ENCODE measurements around the gene MMP28.

The MMP28 gene

DNA sequence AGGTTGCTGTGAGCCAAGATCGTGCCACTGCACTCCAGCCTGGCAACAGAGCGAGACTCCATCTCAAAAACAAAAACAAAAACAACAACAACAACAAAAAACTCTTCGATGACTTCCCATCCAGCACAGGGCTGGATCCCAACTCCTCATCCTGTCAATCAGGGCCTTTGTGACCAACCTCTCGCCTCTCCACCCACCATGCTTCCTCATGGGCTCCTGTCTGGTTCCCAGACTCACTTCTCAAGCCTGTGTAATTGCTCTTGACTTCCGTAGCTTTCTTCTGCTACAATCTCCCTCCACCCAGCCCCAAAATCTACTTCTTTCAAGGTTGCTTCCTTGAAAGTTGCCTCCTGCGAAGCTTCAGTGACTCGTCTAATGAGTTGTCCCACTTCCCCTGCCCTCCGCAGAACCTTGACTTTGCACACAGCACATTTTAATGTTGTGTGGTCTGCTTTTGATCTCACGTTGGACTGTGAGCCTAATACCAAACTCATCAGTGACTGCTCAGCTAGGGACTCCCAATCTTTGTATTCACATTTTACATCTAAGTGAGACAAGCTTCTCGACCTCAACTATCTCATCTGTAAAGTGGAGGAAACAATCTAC, 64.9 kb downstream of the MMP28 start:
- TF ChIP-seq, protein P1, sequence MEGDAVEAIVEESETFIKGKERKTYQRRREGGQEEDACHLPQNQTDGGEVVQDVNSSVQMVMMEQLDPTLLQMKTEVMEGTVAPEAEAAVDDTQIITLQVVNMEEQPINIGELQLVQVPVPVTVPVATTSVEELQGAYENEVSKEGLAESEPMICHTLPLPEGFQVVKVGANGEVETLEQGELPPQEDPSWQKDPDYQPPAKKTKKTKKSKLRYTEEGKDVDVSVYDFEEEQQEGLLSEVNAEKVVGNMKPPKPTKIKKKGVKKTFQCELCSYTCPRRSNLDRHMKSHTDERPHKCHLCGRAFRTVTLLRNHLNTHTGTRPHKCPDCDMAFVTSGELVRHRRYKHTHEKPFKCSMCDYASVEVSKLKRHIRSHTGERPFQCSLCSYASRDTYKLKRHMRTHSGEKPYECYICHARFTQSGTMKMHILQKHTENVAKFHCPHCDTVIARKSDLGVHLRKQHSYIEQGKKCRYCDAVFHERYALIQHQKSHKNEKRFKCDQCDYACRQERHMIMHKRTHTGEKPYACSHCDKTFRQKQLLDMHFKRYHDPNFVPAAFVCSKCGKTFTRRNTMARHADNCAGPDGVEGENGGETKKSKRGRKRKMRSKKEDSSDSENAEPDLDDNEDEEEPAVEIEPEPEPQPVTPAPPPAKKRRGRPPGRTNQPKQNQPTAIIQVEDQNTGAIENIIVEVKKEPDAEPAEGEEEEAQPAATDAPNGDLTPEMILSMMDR (IDR thresholded peaks at IDR 0.05; ENCODE audit: borderline replicate concordance, control extremely low read depth, extremely low read depth, insufficient read depth, missing control alignments), result no peak
- DNase-seq (ENCODE audit: low spot score), result no peak

DNA sequence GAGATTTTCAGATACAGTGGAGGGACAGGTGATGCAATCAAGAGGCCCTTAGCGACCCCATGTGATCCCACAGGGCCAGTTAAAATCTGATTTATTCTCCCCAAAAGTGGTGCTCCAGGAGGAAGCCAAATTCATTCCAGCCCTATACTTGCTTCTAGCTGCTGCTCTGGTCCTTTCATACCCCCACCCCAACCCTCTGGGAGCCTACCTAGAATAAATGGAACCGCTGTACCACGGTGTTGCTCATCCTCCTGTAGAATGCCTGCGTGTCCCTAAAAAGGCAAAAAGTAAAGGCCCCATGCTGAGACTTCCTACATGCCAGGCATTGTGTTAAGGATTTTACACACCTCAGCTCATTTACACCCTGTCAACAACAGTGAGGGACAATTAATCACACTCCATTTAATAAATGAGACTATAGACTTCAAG, 66.0 kb downstream of the MMP28 start:
- TF ChIP-seq, protein P1 (IDR thresholded peaks at IDR 0.05; ENCODE audit: borderline replicate concordance, control extremely low read depth, extremely low read depth, insufficient read depth, missing control alignments), result no peak
- DNase-seq (ENCODE audit: low spot score), result no peak
- in situ Hi-C loops (cut with MboI; ENCODE audit: low sequenced_read_pairs, unreplicated experiment), result loop anchor here (25.0 kb wide), 2 partner anchors 417 to 567 kb away; no protein-coding TSS in a partner anchor

More for the DNA sequence above, 64.9 kb downstream of the MMP28 start:
- in situ Hi-C loops (cut with MboI; ENCODE audit: low sequenced_read_pairs, unreplicated experiment), result loop anchor here (25.0 kb wide), 2 partner anchors 418 to 568 kb away; no protein-coding TSS in a partner anchor

DNA sequence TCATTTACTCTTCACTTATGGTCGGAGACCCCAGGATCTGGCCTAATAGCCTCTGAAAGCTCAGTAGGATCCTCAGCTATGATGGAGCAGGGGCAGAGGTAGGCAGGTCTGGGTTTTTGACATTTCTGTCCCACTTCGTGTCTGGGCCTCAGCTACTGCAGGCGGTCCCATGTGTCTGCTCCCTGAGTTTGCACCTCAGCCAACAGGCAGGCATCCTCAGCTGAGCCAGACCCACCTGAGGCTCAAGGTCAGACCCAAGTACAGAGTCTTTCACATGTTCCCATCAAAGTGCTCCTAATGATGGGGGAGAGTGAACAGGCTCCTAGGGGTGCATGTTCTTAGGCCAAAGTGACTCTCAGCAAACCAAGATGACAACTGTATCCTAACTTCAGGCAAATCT, 66.9 kb downstream of the MMP28 start:
- TF ChIP-seq, protein P1 (IDR thresholded peaks at IDR 0.05; ENCODE audit: borderline replicate concordance, control extremely low read depth, extremely low read depth, insufficient read depth, missing control alignments), result no peak
- in situ Hi-C loops (cut with MboI; ENCODE audit: low sequenced_read_pairs, unreplicated experiment), result loop anchor here (25.0 kb wide), 2 partner anchors 416 to 566 kb away; no protein-coding TSS in a partner anchor
- DNase-seq (ENCODE audit: low spot score), result no peak

DNA sequence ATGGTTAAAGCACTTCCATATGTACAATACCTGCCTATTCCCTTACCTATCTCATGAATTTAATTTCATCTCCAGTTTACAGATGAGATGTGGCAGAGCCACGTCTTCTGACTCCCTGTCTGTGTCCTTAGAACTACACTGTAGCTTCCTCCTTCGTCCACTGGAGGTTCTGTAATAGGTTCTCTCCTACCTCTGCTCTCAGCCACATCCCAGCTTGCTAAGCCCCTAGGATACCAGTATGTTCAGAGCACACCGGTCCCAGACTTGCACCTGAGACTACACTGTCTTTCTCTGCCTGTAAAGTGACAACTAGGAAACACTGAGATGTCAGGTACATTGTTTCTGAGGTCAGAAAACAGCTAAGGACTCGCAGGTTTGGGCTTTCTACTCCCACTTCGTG, 67.8 kb downstream of the MMP28 start:
- TF ChIP-seq, protein P1 (IDR thresholded peaks at IDR 0.05; ENCODE audit: borderline replicate concordance, control extremely low read depth, extremely low read depth, insufficient read depth, missing control alignments), result no peak
- in situ Hi-C loops (cut with MboI; ENCODE audit: low sequenced_read_pairs, unreplicated experiment), result loop anchor here (25.0 kb wide), 2 partner anchors 415 to 565 kb away; no protein-coding TSS in a partner anchor
- no peak for DNase-seq (ENCODE audit: low spot score)

DNA sequence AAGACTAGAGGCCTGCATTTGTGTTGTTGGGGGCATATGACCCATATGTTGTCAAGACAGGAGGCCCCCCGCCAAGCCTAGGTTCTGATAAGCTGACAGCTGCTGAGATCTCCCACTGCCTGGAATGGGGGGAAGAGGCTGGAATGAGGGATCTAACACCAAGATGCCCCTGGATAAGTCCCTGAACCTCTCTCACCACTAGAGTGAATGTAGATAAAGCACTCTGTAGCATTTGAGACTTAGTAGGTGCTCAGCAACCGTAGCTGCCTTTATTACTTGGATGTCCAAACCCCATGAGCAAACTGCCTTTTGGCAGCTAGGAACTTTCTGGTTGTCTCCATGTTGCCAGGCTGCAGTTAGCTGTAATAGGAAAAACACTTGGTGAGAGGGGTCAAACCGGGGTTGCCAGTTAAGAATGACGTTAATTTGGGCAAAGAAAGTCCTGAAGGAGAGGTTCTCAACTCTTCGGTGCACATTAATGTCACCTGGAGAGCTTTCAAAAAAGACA, 68.4 kb downstream of the MMP28 start:
- in situ Hi-C loops (cut with MboI; ENCODE audit: low sequenced_read_pairs, unreplicated experiment), result loop anchor here (25.0 kb wide), 2 partner anchors 415 to 565 kb away; no protein-coding TSS in a partner anchor
- DNase-seq (ENCODE audit: low spot score), result no peak
- TF ChIP-seq, protein P1 (IDR thresholded peaks at IDR 0.05; ENCODE audit: borderline replicate concordance, control extremely low read depth, extremely low read depth, insufficient read depth, missing control alignments), result no peak

DNA sequence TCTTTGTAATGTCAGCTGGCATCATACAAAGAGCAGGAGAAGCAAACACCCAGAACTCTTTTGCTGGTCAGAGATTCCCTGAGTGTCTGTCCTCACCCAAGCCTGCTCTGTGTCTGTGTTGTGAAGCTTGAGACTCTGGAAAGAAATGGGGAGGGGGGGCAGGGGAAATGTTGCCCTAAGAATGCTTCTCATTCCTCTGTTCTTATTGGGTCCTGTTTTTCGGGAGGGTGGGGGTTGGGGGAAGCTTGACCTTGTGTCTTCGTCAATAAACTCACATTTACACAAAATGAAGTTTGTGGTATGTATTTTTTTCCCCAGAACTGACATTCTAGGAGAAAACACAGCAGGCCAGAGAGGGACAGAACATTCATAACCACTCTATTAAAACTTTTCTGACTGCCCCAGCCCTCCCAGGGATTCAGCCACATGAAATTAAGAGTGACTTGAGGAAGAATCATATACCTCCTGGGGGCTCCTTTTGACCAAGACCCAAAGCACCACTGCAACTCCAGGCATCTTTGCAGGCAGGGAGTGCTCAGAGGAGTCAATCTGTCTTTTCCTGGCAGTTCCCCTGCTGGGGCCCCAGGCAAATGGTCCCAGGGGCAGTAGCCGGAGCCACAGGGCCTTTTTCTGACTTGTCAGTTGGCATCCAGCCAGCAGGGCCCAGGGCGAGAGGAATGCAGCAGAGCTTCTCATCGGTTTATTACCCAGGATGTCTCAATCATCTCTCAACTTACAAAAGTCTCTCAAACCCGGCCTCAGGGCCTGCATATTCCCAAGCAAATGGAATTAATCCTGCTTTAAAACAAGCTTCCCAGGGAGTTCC, 69.1 kb downstream of the MMP28 start:
- in situ Hi-C loops (cut with MboI; ENCODE audit: low sequenced_read_pairs, unreplicated experiment), result loop anchor here (25.0 kb wide), 2 partner anchors 414 to 564 kb away; no protein-coding TSS in a partner anchor
- TF ChIP-seq, protein P1 (IDR thresholded peaks at IDR 0.05; ENCODE audit: borderline replicate concordance, control extremely low read depth, extremely low read depth, insufficient read depth, missing control alignments), result no peak
- no peak for DNase-seq (ENCODE audit: low spot score)

Data from GM13976 (cell line).